ENCODE results near the gene LRRK1. TPM values are rescaled to one million over a fixed set of nuclear protein-coding genes. Genes with fewer than 3 reads are reported as not detected.

The LRRK1 gene
- total and polyA plus RNA-seq, 2 donors (not counting 1 experiment from before 2014, with no cell fraction given): 19.8 to 53.0 TPM

DNA sequence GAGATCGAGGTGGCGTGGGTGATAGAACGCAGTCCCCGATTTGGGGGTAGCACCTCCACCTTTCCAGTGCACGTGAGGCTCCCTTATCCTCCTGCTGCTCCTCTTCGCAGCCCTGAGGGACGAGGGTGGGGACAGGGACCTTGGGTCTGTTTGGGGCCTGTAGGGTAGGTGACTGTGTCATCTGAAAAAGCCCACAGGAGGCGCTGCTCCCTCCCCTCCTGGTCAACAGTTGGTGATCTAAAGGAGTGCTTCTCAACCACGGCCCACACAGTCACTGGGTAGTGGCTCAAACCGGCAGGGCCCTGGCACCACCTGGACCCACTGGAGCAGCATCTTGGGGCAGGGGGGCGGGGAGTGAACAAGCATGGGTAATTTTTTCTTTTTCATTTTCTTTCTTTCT is 7.1 kb downstream of the LRRK1 start:
- Mint-ChIP-seq H3K9me3 (ENCODE audit: insufficient read depth) (no peaks in the 10 kb centered on the region), H3K4me3 (no peak overlapping the region), H3K27ac (no peak overlapping the region), H3K27me3 (no peaks in the 10 kb centered on the region), H3K4me1 (peaks cover 78% of the 10 kb centered on the region)
- POLR2A ChIA-PET: interaction anchor here (0.8 kb wide), 1 partner anchor 18 kb away, joined by 3 read pairs; no protein-coding TSS in a partner anchor
- CTCF ChIA-PET: interaction anchor here (0.9 to 6.5 kb wide), 5 partner anchors 8 to 89 kb away, joined by 3 to 72 read pairs (median 9); partner anchors contain the start of gene LRRK1
- no peaks in the 10 kb centered on the region for H3K27me3 ChIP-seq (replicated peaks in 1 of 4; ENCODE audit: control extremely low read depth in 1 of 4, control insufficient read depth in 3 of 4, insufficient read depth in 4 of 4, low read length in 3 of 4)
- H3K9ac ChIP-seq (ENCODE audit: low read length): no peak overlapping the region
- TF ChIP-seq EZH2 (IDR thresholded peaks at IDR 0.05; ENCODE audit: borderline replicate concordance, insufficient read depth, low read depth, low read length, poor library complexity, severe bottlenecking): no peak
- TF ChIP-seq, protein P1, sequence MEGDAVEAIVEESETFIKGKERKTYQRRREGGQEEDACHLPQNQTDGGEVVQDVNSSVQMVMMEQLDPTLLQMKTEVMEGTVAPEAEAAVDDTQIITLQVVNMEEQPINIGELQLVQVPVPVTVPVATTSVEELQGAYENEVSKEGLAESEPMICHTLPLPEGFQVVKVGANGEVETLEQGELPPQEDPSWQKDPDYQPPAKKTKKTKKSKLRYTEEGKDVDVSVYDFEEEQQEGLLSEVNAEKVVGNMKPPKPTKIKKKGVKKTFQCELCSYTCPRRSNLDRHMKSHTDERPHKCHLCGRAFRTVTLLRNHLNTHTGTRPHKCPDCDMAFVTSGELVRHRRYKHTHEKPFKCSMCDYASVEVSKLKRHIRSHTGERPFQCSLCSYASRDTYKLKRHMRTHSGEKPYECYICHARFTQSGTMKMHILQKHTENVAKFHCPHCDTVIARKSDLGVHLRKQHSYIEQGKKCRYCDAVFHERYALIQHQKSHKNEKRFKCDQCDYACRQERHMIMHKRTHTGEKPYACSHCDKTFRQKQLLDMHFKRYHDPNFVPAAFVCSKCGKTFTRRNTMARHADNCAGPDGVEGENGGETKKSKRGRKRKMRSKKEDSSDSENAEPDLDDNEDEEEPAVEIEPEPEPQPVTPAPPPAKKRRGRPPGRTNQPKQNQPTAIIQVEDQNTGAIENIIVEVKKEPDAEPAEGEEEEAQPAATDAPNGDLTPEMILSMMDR (IDR thresholded peaks at IDR 0.05): no peak
- H3K4me3 ChIP-seq (ENCODE audit: control extremely low read depth in 1 of 5, extremely low read depth in 1 of 5, insufficient read depth in 1 of 5, low read depth in 2 of 5, low read length in 4 of 5): no peak overlapping the region
- 84% methylated on average over 6 of the region's 11 CpGs for WGBS (ENCODE audit: insufficient coverage)
- H4K20me1 ChIP-seq (ENCODE audit: control insufficient read depth, insufficient read depth, low read length, poor library complexity, severe bottlenecking): peaks cover 5% of the 10 kb centered on the region
- peak overlapping the region; percentile 24 for H3K4me2 ChIP-seq (replicated peaks; ENCODE audit: low read depth, low read length, poor library complexity, severe bottlenecking)
- H3K4me1 ChIP-seq (ENCODE audit: control insufficient read depth in 2 of 2, insufficient read depth in 2 of 2, low read length in 2 of 2): peaks cover 53 to 74% of the 10 kb centered on the region in 2 donors
- peaks cover 0 to 27% of the 10 kb centered on the region in 2 experiments for H3K36me3 ChIP-seq (replicated peaks in 1 of 2; ENCODE audit: control extremely low read depth in 1 of 2, control insufficient read depth in 1 of 2, extremely low read depth in 1 of 2, insufficient read depth in 2 of 2, low read length in 1 of 2)
- no peaks in the 10 kb centered on the region for H3K9me3 ChIP-seq (ENCODE audit: control extremely low read depth in 1 of 3, control insufficient read depth in 2 of 3, insufficient read depth in 1 of 3, low read length in 2 of 3)
- H2AFZ ChIP-seq (ENCODE audit: insufficient read depth, low read depth, low read length, poor library complexity, severe bottlenecking): no peak overlapping the region
- ATAC-seq (ENCODE audit: low read depth) (no peak), DNase-seq (peak; percentile 40)
- intact Hi-C loops (cut with micrococcal nuclease): loop anchor here (2.0 kb wide), 1 partner anchor 15 kb away; no protein-coding TSS in a partner anchor
- H3K27ac ChIP-seq (ENCODE audit: low read length in 2 of 2): no peak overlapping the region
- peaks cover 47% of the 10 kb centered on the region for H3K79me2 ChIP-seq (ENCODE audit: control insufficient read depth, insufficient read depth, low read length)

DNA sequence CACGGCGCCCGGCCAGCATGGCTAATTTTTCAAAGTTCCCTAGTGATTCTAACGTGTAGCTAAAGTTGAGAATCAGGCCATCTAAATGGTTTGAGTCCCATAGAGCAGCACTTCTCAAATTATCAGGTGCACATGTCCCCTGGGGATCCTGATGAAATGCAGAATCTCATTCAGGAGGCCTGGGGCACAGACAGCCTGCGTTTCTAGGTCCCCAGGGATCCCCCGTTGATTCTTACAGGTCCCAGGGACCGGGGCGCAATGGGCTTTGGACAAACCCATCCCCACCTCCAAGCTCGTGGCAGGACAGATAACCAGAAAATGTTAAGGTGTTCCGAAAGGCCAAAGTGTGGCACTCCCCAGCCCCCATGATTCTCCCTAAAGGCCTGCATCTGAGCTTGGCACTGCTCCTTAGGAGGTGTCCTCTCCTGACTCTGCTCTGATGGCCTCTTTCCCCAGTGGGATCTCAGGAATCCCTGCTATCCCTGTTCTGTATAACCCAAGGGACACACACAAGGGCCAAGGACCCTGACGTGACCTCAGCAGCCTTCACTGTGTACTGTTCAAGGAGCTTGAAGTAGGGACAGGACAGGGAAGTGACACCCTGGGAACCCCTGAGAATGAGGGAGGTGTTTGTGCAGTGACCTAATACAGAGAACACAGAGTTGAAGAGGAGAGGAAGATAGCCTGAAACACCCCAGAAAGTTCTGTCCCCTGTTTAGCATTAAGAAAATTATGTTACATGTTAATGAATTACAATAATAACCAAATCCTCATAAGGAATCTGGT is 8.0 kb downstream of the LRRK1 start:
- H3K4me3 ChIP-seq (ENCODE audit: control extremely low read depth in 1 of 5, extremely low read depth in 1 of 5, insufficient read depth in 1 of 5, low read depth in 2 of 5, low read length in 4 of 5): no peak overlapping the region
- H3K4me2 ChIP-seq (replicated peaks; ENCODE audit: low read depth, low read length, poor library complexity, severe bottlenecking): peak overlapping the region; percentile 36
- no peaks in the 10 kb centered on the region for H3K9me3 ChIP-seq (ENCODE audit: control extremely low read depth in 1 of 3, control insufficient read depth in 2 of 3, insufficient read depth in 1 of 3, low read length in 2 of 3)
- DNase-seq (peak; percentile 79), ATAC-seq (ENCODE audit: low read depth) (peak; percentile 80)
- no peaks in the 10 kb centered on the region for H3K27me3 ChIP-seq (replicated peaks in 1 of 4; ENCODE audit: control extremely low read depth in 1 of 4, control insufficient read depth in 3 of 4, insufficient read depth in 4 of 4, low read length in 3 of 4)
- peak overlapping the region; percentile 11 to 38 for H3K27ac ChIP-seq (ENCODE audit: low read length in 2 of 2)
- intact Hi-C loops (cut with micrococcal nuclease): loop anchor here (2.0 kb wide), 1 partner anchor 14 kb away; no protein-coding TSS in a partner anchor
- CTCF ChIA-PET: interaction anchor here (0.6 to 6.5 kb wide), 8 partner anchors 9 to 88 kb away, joined by 3 to 72 read pairs (median 3); partner anchors contain the start of gene LRRK1
- peaks cover 0 to 27% of the 10 kb centered on the region in 2 experiments for H3K36me3 ChIP-seq (replicated peaks in 1 of 2; ENCODE audit: control extremely low read depth in 1 of 2, control insufficient read depth in 1 of 2, extremely low read depth in 1 of 2, insufficient read depth in 2 of 2, low read length in 1 of 2)
- peak overlapping the region; percentile 60 for H3K4me3 Mint-ChIP-seq
- no peaks in the 10 kb centered on the region for H4K20me1 ChIP-seq (ENCODE audit: control insufficient read depth, insufficient read depth, low read length, poor library complexity, severe bottlenecking)
- 16% methylated on average over 11 of the region's 11 CpGs for WGBS (ENCODE audit: insufficient coverage)
- H3K27me3 Mint-ChIP-seq: no peaks in the 10 kb centered on the region
- H3K9ac ChIP-seq (ENCODE audit: low read length): peak overlapping the region; percentile 14
- H3K79me2 ChIP-seq (ENCODE audit: control insufficient read depth, insufficient read depth, low read length): peaks cover 47% of the 10 kb centered on the region
- no peaks in the 10 kb centered on the region for H3K9me3 Mint-ChIP-seq (ENCODE audit: insufficient read depth)
- no peak overlapping the region for H2AFZ ChIP-seq (ENCODE audit: insufficient read depth, low read depth, low read length, poor library complexity, severe bottlenecking)
- H3K27ac Mint-ChIP-seq: peak overlapping the region; percentile 83
- TF ChIP-seq, protein P1 (IDR thresholded peaks at IDR 0.05): no peak
- TF ChIP-seq EZH2 (IDR thresholded peaks at IDR 0.05; ENCODE audit: borderline replicate concordance, insufficient read depth, low read depth, low read length, poor library complexity, severe bottlenecking): no peak
- peaks cover 53 to 74% of the 10 kb centered on the region in 2 donors for H3K4me1 ChIP-seq (ENCODE audit: control insufficient read depth in 2 of 2, insufficient read depth in 2 of 2, low read length in 2 of 2)
- peaks cover 76% of the 10 kb centered on the region for H3K4me1 Mint-ChIP-seq
- POLR2A ChIA-PET: interaction anchor here (0.8 kb wide), 1 partner anchor 17 kb away, joined by 3 read pairs; no protein-coding TSS in a partner anchor
